ENCODE measurements around the gene FOXC2.

The FOXC2 gene

DNA sequence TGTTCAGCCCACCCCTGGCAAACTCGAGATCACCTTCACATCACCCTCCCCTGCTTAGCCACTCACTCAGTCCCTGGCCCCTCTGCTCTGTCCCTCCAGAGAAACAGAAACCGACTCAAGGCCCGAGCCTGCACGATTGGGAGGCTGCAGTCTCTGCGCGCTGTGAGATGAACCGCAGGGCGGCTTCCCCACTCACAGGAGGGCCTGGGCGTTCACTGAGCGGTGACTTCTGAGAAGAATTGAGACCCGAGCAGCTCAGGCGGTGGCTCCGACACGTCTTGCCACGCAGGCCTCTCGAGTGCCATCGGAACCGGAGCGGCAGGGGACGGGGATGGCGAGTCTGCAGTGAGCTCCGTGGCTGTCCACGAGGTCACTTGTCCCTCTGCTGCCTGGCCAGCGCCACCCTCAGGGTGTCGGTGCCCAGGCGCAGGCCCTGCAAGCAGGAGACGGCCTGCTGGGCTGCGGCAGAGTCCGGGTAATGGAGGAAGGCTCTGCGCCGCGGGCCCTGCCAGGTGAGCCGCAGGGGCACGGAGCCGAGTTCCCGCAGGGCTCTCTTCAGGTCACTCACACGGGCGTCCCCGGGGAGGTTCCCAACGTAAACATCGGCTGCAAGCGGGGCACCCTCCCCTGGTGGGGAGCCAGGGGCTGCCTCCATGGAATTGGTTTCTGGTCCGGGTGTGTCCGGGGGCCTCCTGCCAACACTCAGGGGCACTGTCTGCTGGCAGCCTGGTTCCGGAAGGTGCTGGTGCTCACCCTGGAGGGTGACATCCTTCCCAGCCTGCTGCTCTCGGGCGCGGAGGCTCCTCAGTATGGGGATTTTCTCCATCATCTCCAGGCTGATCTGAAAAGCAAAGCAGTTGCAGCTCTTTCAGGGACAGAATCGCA lies 34.7 kb upstream of the FOXC2 start:
- in situ Hi-C loops (cut with MboI; ENCODE audit: low sequenced_read_pairs), result no loop called here

DNA sequence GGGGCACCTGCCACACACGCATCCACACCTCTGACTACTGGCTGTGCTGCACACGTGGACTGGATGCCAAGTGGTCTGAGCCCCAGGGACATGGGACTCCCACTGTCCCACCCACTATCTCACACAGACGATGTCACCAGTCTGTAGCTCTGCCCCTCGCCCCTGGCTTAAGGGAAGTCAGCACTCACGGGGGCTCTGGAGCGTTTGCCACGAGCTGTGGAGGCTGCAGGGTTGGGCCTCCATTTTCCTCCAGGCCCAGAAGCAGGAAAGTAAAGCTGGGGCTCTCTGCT lies 34.2 kb upstream of the FOXC2 start:
- in situ Hi-C loops (cut with MboI; ENCODE audit: low sequenced_read_pairs), result no loop called here

DNA sequence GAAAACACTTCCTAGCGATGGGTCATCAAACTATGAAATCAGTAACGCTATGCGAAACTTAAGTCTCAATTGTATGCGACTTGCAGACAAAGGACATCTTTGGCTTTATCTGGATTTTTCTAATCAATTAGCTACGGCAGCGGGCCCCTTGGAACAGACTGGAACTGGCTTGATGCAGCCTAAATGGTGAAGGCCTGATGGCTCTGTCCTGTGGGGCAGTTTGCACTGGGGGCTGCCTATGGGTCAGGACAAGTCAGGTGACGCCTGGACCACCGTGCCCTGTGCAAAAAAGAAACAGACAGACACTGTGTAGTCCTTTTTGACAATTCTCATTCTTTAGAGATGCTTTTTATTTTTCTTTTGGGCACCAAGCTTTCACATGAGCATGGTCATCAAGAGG lies 33.6 kb upstream of the FOXC2 start:
- in situ Hi-C loops (cut with MboI; ENCODE audit: low sequenced_read_pairs), result no loop called here

DNA sequence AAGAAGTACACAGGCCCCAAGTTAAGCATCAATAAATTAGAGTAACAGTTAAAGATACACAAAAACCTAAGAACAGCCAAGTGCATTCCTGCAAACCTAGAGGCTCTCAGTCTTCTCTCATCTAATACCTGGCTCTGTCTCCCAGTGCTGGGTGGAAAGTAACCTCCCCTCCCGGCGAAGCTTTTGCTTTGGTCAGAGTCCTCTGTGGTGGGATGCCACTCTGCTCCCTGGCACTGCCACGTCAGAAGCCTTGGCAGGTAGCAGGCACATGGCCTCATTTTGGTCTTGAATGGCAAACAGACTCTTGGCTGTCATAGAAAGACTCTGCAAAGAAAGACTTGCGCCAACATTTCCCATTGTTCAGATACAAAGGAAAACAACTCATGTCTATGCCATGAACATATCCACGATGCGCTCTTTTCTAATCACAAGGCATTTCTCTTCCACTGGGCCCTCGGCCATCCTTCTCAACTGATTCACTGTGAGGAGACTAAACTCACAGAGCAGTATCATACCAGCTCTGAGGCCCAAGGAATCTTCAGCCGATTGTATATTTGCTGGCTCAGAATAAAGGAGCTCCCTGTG lies 32.8 kb upstream of the FOXC2 start:
- in situ Hi-C loops (cut with MboI; ENCODE audit: low sequenced_read_pairs), result no loop called here

DNA sequence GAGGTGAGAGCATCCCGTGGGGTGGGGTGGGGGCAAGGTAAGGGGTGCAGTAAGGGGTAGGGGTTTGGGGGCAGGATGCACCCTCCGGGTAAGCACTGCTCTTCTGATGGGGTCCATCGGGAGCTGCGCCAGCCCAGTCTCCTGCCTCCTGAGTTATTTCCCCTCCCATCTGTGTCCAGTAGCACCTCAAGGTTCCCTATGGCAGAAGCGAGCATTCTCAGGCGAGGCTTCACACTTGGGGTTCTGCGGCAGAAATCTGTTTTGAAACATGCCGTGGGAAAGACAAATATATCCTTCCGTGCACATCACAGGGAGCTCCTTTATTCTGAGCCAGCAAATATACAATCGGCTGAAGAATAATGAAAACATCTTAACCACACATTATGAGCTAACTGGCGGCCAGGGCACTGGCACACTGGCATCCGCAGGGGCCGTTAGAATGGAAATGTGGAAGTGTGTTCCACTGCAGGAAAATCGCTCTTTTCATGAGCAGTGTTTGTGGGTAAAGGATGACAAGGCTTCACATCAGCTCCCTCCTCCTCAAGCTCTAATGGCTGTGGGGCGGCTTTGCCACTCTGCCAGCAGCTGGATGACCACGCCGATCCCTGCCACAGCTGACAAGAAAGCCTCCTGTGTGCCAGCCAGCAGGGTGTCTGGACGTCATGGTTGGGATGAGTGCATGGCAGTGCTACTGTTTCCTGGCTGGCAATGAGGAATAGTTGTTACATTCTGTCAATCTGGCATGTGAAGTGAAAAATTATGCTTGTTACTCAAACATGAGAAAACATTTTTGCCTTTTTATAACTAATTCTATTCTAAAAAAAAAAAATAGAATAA lies 31.6 kb upstream of the FOXC2 start:
- in situ Hi-C loops (cut with MboI; ENCODE audit: low sequenced_read_pairs), result no loop called here

DNA sequence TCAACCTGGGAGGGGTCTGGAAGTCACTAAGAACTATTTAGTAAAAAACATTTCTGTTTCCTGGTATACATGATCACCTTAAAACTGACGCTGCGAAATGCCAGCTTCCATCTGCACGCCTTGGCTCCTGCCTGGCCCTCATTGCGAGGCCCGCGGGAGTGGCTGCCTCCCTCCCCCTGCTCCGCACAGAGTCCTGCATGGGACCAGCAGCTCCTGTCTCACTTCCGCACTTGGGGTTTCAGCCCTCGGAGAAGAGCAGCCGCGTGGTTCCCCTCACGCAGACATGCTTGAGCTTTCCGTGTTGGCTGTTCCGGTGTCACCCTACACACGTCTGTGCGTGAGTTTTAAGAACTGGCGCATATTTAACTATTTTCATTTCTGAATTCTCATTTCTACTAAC lies 30.0 kb upstream of the FOXC2 start:
- in situ Hi-C loops (cut with MboI; ENCODE audit: low sequenced_read_pairs), result no loop called here

DNA sequence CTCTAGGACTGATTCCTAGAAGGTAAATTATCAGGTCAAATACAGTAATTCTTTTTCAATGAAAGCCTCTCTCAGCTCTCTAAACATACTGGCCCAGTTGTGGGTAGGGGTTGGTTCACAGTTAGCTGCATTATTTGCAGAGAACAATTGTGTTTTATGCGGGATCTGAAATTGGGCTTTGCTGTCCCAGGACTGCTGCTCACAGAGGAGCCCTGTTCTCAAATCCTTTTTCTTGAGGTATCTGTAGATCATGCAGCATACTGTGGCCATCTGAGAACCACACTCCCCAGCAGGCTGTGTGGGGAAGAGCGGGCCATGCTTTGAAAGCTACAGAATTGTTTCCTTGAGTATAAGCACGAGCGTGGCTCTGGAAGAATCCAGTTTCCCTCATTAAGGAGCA lies 29.1 kb upstream of the FOXC2 start:
- in situ Hi-C loops (cut with MboI; ENCODE audit: low sequenced_read_pairs), result no loop called here

DNA sequence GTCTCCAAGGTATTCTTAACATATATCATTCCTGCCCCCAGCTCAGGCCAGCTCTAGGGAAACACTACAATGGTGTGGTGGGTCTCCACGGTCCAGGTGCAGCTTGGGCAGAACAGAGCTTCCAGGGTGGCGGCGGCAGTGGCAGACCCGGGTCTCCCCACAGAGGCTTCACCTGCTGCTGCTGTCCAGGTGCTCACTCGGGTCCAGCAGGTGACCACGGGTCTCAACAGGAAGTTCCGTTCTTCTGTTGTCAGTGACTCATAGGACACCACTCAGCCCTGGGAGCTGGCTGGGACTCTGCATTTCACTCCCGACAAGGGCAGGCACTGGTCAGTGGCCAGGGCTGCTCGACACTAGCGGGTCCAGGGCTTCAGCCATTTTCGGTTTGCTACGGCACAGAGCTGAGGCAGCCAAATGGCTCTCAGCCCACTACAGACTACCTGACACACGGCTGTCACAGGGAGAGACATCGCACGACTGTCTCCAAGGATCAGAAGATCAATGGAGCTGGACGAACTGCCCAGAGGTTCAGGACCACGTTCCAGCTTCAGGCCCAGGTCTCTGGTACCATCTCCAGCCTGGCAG lies 28.3 kb upstream of the FOXC2 start:
- in situ Hi-C loops (cut with MboI; ENCODE audit: low sequenced_read_pairs), result no loop called here

DNA sequence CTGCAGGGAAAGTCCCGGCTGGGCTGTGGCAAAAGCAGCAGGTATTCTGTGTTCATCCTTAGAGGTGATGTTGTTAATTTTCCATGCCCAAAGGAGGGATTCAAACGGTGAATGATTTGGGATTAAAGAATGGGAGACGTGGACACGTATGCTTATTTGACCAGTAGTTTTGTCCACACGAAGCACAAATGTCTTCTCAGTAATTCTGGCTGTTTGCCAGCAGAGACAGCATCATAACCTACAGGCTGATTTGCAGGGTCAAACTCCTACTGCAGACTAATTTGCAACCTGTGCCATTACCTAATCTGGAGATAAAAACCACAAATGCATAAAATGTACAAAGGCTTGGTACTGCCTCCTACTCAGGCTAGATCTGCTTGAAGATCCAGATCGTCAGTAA lies 25.7 kb upstream of the FOXC2 start:
- in situ Hi-C loops (cut with MboI; ENCODE audit: low sequenced_read_pairs), result no loop called here

DNA sequence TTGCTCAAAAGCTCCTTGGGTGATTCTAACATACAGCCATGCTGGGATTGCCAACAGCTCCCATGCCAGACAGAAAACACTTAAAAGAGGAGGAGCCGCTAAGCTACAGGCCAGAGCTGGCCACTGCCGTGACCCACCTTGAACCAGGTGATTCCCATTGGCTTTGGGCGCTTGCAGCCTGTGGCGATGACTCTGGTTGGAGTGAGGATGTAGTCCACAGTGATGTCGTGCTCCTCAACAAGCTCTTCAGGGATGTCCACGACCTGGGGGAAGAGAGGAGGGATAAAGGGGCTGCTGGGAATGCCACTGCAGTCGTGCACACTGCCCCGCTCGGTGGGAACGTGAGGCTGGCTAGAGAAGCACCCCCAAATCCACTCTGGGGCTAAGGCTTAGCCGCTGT lies 25.1 kb upstream of the FOXC2 start:
- in situ Hi-C loops (cut with MboI; ENCODE audit: low sequenced_read_pairs), result no loop called here

DNA sequence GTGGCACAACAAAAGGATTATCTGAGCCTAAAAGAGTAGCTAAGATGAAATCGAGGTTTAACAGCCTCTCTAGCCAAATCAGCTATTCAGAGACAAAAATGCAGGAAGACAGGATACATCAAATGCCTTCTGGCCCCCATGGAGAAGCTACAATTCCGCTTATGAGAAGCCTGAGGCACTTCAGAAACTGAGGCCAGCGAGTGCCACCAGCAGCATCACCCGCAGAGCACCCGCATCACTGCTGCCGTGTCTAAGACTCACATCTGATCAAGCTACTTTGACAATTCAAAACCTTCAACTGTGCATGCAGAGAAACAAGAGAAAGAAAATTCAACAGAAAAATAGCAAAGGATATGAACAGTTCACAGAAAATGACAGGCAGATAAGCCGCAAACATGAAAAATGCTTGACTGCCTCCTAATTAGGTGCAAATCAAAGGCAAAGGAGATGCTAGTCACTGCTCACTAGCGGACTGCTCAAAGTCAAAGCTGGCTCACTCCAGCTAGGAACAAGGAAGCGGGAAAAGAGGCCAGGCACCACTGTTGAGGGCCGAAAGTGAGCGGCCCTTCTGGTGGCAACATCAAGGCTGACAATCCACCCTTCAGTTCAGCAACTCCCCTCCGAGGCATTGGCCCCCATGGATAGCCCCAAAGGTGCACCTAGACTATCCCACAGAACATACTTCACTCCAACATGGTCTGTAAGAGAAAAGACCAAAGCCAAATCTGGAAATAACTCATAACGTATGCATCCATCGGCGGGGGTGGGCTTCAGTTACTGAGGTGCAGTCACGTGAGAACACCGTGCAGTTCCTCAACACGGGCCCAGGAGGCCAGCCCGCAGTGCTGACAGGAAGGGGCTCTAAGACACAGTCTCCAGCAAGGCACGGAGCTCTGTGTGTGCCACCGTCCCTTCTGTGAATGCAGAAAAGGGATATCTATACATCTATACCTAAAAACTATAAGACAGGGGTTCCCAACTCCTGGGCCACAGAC lies 23.6 kb upstream of the FOXC2 start:
- in situ Hi-C loops (cut with MboI; ENCODE audit: low sequenced_read_pairs), result no loop called here

DNA sequence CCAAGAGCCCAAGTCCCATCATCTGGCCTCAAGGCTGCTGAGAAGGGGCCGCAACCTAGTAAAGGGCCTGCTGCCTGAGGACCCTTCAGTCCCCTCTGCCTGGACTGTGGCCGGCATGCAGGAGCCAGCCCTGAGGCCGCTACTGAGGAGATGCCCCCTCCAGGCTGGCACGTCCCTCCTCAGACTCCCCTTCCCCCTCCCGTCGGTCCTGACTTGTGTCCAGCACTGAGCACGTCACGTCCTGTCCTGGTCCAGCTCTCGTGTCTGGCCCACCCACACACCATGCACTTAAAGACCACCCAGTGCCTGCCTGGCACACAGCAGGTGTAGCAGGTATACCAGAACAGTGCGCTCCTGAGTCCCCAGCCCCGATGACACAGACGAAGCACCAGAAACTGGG lies 21.1 kb upstream of the FOXC2 start:
- in situ Hi-C loops (cut with MboI; ENCODE audit: low sequenced_read_pairs), result no loop called here

DNA sequence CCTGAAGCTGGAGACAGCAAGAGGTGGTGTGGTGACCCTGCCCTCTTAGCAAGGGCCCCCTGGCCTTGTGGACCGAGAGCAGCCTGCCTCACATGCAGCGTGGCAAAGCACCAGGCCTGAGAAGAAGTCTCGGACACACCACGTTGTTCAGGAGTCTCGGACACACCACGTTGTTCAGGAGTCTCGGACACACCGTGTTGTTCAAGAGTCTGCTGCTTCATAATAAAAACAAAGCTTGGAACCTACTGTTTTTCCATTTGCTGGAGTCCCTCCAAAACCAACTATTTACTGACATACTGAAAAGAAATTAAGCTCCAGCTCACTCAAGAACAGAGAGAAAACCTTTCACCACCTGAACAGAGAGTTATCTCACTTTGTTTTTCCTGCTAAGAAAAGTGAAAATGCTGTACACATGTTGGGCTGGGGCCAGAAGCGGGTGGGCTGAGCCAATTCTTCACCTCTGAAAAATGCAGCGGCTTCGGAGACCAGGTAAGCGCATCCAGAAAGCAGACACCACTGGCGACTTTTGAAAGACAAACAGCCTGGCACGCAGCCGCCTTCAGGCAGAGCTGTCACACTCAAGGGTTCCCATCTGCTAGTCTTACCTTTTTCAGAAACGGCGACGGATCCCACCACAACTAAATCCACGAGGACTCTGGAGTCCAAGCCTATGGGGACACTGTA lies 20.5 kb upstream of the FOXC2 start:
- in situ Hi-C loops (cut with MboI; ENCODE audit: low sequenced_read_pairs), result no loop called here

DNA sequence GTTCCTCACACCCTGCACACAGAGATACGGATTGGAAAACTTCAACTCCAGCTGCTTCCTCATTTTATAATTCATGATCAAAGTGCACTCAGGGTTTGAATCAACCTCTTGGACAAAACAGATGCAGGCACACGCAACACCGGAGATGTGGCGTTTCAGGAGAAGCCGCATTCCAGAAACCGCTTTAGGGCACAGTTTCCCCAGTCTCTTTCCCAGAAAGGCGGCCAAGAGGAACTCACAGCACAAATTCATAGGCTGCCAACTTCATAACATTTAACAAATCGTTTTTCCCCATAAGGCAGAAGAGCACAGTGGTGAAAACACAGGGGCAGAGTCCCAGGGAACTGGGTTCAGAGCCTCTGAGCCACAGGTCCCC lies 20.0 kb upstream of the FOXC2 start:
- in situ Hi-C loops (cut with MboI; ENCODE audit: low sequenced_read_pairs), result no loop called here

DNA sequence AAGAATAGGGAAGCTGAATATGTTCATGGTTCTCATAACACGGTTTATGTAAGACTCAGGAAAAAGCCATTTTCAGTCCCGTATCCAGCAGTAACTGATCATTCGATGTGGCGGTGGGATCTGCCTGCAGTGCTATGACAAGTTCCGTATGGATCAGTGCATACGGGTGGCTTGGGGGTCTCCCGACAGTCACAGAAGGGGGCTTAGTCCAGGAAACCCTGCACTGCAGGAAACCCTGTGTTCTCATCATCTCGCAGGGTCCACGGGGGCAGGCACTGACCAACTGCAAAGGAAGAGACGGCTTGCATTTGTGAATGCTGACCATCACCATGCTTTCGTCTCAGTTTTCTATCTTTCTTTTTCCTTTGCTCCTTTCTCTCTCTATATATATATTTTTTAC lies 19.3 kb upstream of the FOXC2 start:
- in situ Hi-C loops (cut with MboI; ENCODE audit: low sequenced_read_pairs), result no loop called here

DNA sequence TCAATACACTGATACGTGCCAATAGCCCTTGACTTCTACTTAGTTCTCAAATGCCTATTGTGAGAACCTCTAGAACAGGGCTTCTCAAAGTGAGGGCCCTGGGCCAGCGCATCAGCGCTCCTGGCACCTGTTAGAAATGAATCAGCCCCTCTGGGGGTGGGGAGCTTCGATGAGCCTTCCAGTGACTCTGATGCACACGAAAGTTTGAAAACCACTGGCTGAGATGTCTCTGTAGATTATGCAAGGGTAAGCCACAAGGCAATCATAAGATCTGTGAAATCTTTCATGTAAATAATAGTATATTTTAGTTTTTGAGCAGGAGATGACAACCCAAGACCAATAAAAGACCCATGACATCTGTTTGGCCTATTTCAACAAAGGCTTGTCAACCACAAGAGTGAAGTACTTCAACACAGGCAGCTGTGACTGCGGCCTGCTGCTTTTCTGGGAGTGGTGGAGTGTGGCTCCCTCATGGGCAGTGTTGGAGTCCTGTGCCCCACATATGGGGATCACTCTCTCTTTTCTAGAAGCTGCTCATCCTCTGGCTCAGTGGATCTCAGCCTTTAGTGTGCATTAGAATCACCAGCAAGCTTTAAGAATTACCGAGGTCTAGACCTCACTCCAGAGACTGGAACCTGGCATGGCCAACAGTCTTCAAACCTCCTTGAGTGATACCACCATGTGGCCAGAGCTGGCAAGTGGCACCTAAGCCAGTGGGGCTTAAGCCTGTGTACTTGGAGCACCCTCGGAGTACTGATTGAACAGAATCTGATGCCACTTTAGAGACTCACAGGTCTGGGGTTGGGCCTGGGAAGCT lies 17.3 kb upstream of the FOXC2 start:
- in situ Hi-C loops (cut with MboI; ENCODE audit: low sequenced_read_pairs), result no loop called here

DNA sequence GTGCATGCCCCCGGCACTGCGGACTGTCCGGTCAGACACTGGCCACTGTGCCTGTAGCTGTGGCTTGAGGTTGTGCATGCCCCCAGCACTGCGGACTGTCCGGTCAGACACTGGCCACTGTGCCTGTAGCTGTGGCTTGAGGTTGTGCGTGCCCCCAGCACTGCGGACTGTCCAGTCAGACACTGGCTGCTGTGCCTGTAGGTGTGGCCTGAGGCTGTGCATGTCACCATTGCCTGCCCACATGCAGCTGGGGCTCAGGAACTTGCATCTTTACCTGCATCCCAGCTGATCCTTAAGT lies 16.8 kb upstream of the FOXC2 start:
- in situ Hi-C loops (cut with MboI; ENCODE audit: low sequenced_read_pairs), result loop anchor here (25.0 kb wide), 1 partner anchor 737 kb away; no protein-coding TSS in a partner anchor

DNA sequence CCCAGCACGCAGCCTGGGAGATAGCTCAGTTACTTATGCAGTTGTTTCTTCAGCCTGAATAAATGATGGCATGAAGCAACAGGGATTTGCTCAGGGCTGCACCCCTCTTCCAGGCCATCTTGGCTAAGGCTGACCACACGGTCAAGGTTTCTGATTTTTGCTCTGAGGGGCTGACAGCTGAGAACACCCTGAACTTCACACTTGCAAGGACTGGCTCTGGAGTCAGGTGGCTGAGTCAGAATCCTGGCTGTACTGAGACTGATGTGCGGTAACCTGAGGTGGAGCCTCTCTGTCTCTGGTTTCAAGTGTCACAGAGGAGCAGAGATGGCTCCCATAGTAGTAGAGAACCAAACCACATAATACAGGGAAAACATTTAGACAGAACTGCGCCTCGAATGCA lies 16.3 kb upstream of the FOXC2 start:
- in situ Hi-C loops (cut with MboI; ENCODE audit: low sequenced_read_pairs), result loop anchor here (25.0 kb wide), 1 partner anchor 737 kb away; no protein-coding TSS in a partner anchor

DNA sequence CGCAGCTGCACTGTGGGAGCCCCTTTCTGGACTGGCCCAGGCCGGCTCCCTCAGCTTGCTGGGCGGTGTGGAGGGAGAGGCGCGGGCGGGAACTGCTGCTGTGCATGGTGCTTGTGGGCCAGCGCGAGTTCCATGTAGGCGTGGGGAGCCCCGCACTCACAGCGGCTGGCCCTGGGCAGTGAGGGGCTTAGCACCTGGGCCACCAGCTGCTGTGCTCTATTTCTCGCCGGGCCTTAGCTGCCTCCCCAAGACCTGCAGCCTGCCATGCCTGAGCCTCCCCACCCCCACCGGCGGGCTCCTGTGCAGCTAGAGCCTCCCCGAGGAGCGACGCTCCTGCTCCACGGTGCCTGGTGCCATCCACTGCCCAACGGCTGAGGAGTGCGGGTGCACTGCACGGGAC lies 13.3 kb upstream of the FOXC2 start:
- in situ Hi-C loops (cut with MboI; ENCODE audit: low sequenced_read_pairs), result loop anchor here (25.0 kb wide), 1 partner anchor 734 kb away; no protein-coding TSS in a partner anchor
